Measurements from ENCODE around the gene POP7.

POP7 gene

GRCh38 chr7:100679129-100679926 is 26.6 kb upstream of the POP7 start:
- no peak for DNase-seq (ENCODE audit: extremely low read depth in 1 of 2, low read depth in 1 of 2)

- no peak for DNase-seq (ENCODE audit: extremely low read depth in 1 of 2, low read depth in 1 of 2)
Measured at GRCh38 chr7:100679927-100680575, 25.9 kb upstream of the POP7 start.

- DNase-seq (ENCODE audit: extremely low read depth in 1 of 2, low read depth in 1 of 2) = no peak
Measured at GRCh38 chr7:100680576-100681271, 25.2 kb upstream of the POP7 start.

GRCh38 chr7:100681491-100682227 is 24.3 kb upstream of the POP7 start:
- no peak for DNase-seq (ENCODE audit: extremely low read depth in 1 of 2, low read depth in 1 of 2)

GRCh38 chr7:100682228-100682741 is 23.6 kb upstream of the POP7 start:
- no peak for DNase-seq (ENCODE audit: extremely low read depth in 1 of 2, low read depth in 1 of 2)

- DNase-seq (ENCODE audit: extremely low read depth in 1 of 2, low read depth in 1 of 2) = no peak
Measured at GRCh38 chr7:100682991-100683658, 22.8 kb upstream of the POP7 start.

GRCh38 chr7:100683659-100684533 is 22.0 kb upstream of the POP7 start:
- no peak for DNase-seq (ENCODE audit: extremely low read depth in 1 of 2, low read depth in 1 of 2)

GRCh38 chr7:100684534-100685042 is 21.3 kb upstream of the POP7 start:
- DNase-seq (ENCODE audit: extremely low read depth in 1 of 2, low read depth in 1 of 2) = no peak

- DNase-seq (ENCODE audit: extremely low read depth in 1 of 2, low read depth in 1 of 2) = no peak
Measured at GRCh38 chr7:100685049-100685605, 20.8 kb upstream of the POP7 start.

- DNase-seq (ENCODE audit: extremely low read depth in 1 of 2, low read depth in 1 of 2) = no peak
Measured at GRCh38 chr7:100685631-100686145, 20.2 kb upstream of the POP7 start.

GRCh38 chr7:100686201-100686821 is 19.6 kb upstream of the POP7 start:
- no peak for DNase-seq (ENCODE audit: extremely low read depth in 1 of 2, low read depth in 1 of 2)

GRCh38 chr7:100686822-100687211 is 19.1 kb upstream of the POP7 start:
- no peak for DNase-seq (ENCODE audit: extremely low read depth in 1 of 2, low read depth in 1 of 2)

- no peak for DNase-seq (ENCODE audit: extremely low read depth in 1 of 2, low read depth in 1 of 2)
Measured at GRCh38 chr7:100687261-100687660, 18.7 kb upstream of the POP7 start.

- DNase-seq (ENCODE audit: extremely low read depth in 1 of 2, low read depth in 1 of 2) = no peak
Measured at GRCh38 chr7:100687751-100688300, 18.1 kb upstream of the POP7 start.

- no peak for DNase-seq (ENCODE audit: extremely low read depth in 1 of 2, low read depth in 1 of 2)
Measured at GRCh38 chr7:100688326-100688860, 17.5 kb upstream of the POP7 start.

- no peak for DNase-seq (ENCODE audit: extremely low read depth in 1 of 2, low read depth in 1 of 2)
Measured at GRCh38 chr7:100689230-100690135, 16.4 kb upstream of the POP7 start.
